WI38 (cell line): ENCODE results near the gene RASGRF2.
"Not testable (repeated sequence)": the region's sequence is repeated elsewhere in the genome, so short reads cannot be mapped to it uniquely, and the experiment has no call there.

Experiments used
- H3K4me3 ChIP-seq: 2 replicates; pipeline ENCODE4 v1.5.1; 2011; ENCODE audit warnings: low read depth, mild to moderate bottlenecking, control low read depth, low read length
- CTCF ChIP-seq: IDR thresholded peaks from 2 replicates; pipeline ENCODE4 v1.5.1; 2012; ENCODE audit warnings: low read depth, mild to moderate bottlenecking, control low read depth, low read length

RASGRF2 gene

GRCh38 chr5:81254886-81255559, 294.9 kb downstream of the RASGRF2 start:
- TF ChIP-seq CTCF, result no peak
- H3K4me3 ChIP-seq, result no peak overlapping the region

GRCh38 chr5:81256766-81257165, 296.6 kb downstream of the RASGRF2 start:
- no peak for TF ChIP-seq CTCF
- H3K4me3 ChIP-seq, result no peak overlapping the region

- H3K4me3 ChIP-seq, result not testable (repeated sequence)
Observed at GRCh38 chr5:81262796-81263195, 302.6 kb downstream of the RASGRF2 start.

- no peak for TF ChIP-seq CTCF
- H3K4me3 ChIP-seq, result no peak overlapping the region
Observed at GRCh38 chr5:81265101-81265500, 304.9 kb downstream of the RASGRF2 start.

GRCh38 chr5:81268521-81269196, 308.5 kb downstream of the RASGRF2 start:
- no peak for TF ChIP-seq CTCF
- no peak overlapping the region for H3K4me3 ChIP-seq

- TF ChIP-seq CTCF, result no peak
- no peak overlapping the region for H3K4me3 ChIP-seq
Observed at GRCh38 chr5:81269751-81270393, 309.7 kb downstream of the RASGRF2 start.

GRCh38 chr5:81270394-81271027, 310.3 kb downstream of the RASGRF2 start:
- H3K4me3 ChIP-seq, result not testable (repeated sequence)
